ENCODE measurements around the gene ALG12. TPM values are rescaled to one million over a fixed set of nuclear protein-coding genes. Genes with fewer than 3 reads are reported as not detected.
A peak's percentile ranks its signal among the peaks of the same experiment; 100 is the strongest.

The ALG12 gene
- total RNA-seq, 1 donor from 2014 or later, result 26.2 TPM

GRCh38 chr22:49884503-49885260 is 33.6 kb downstream of the ALG12 start:
- no peak overlapping the region for H3K4me2 ChIP-seq (ENCODE audit: low read length)
- Mint-ChIP-seq H3K36me3 (ENCODE audit: low read depth, unreplicated experiment) (peaks cover 52% of the 10 kb centered on the region), H3K4me3 (ENCODE audit: unreplicated experiment) (no peak overlapping the region), H3K27me3 (ENCODE audit: low read depth, unreplicated experiment) (no peaks in the 10 kb centered on the region), H3K4me1 (ENCODE audit: low read depth, unreplicated experiment) (peaks cover 18% of the 10 kb centered on the region), H3K9me3 (ENCODE audit: unreplicated experiment) (peaks cover 4% of the 10 kb centered on the region), H3K27ac (ENCODE audit: unreplicated experiment) (peak overlapping the region; percentile 27)
- H3K27me3 ChIP-seq (ENCODE audit: insufficient read depth, low read length), result no peaks in the 10 kb centered on the region
- H3K9me3 ChIP-seq (ENCODE audit: insufficient read depth, low read depth, low read length), result no peaks in the 10 kb centered on the region
- H3K79me2 ChIP-seq (ENCODE audit: insufficient read depth, low read length), result peaks cover 98% of the 10 kb centered on the region
- no peak overlapping the region for H2AFZ ChIP-seq (ENCODE audit: low read depth, low read length)
- H3K4me3 ChIP-seq (ENCODE audit: insufficient read depth, low read depth, low read length), result no peak overlapping the region
- H3K9ac ChIP-seq (ENCODE audit: low read length), result no peak overlapping the region
- peaks cover 9% of the 10 kb centered on the region for H3K36me3 ChIP-seq (ENCODE audit: insufficient read depth, low read length)
- no peak for DNase-seq (ENCODE audit: low read depth)
- no peak overlapping the region for H3K27ac ChIP-seq (ENCODE audit: low read depth, low read length)
- no peak for TF ChIP-seq CTCF (IDR thresholded peaks at IDR 0.05; ENCODE audit: insufficient read depth, low read depth, low read length)
- TF ChIP-seq EZH2 (IDR thresholded peaks at IDR 0.05; ENCODE audit: insufficient read depth, low read length), result no peak
- FAIRE-seq, result no peak
- peaks cover 16% of the 10 kb centered on the region for H3K4me1 ChIP-seq (ENCODE audit: insufficient read depth, low read length)
- H4K20me1 ChIP-seq (ENCODE audit: insufficient read depth, low read length), result peaks cover 93% of the 10 kb centered on the region

GRCh38 chr22:49884075-49884474 is 34.2 kb downstream of the ALG12 start:
- no peak overlapping the region for H3K4me3 Mint-ChIP-seq (ENCODE audit: unreplicated experiment)
- H3K4me1 Mint-ChIP-seq (ENCODE audit: low read depth, unreplicated experiment), result peaks cover 18% of the 10 kb centered on the region
- Histone ChIP-seq H3K36me3 (ENCODE audit: insufficient read depth, low read length) (peaks cover 9% of the 10 kb centered on the region), H3K79me2 (ENCODE audit: insufficient read depth, low read length) (peaks cover 97% of the 10 kb centered on the region), H3K27ac (ENCODE audit: low read depth, low read length) (no peak overlapping the region), H3K4me2 (ENCODE audit: low read length) (no peak overlapping the region), H3K9me3 (ENCODE audit: insufficient read depth, low read depth, low read length) (no peaks in the 10 kb centered on the region), H3K9ac (ENCODE audit: low read length) (no peak overlapping the region), H4K20me1 (ENCODE audit: insufficient read depth, low read length) (peaks cover 90% of the 10 kb centered on the region), H2AFZ (ENCODE audit: low read depth, low read length) (no peak overlapping the region), H3K4me3 (ENCODE audit: insufficient read depth, low read depth, low read length) (no peak overlapping the region), H3K27me3 (ENCODE audit: insufficient read depth, low read length) (no peaks in the 10 kb centered on the region), H3K4me1 (ENCODE audit: insufficient read depth, low read length) (peaks cover 16% of the 10 kb centered on the region)
- H3K36me3 Mint-ChIP-seq (ENCODE audit: low read depth, unreplicated experiment), result peaks cover 46% of the 10 kb centered on the region
- peak overlapping the region; percentile 27 for H3K27ac Mint-ChIP-seq (ENCODE audit: unreplicated experiment)
- peaks cover 4% of the 10 kb centered on the region for H3K9me3 Mint-ChIP-seq (ENCODE audit: unreplicated experiment)
- no peak for DNase-seq (ENCODE audit: low read depth)
- no peaks in the 10 kb centered on the region for H3K27me3 Mint-ChIP-seq (ENCODE audit: low read depth, unreplicated experiment)
- no peak for FAIRE-seq
- TF ChIP-seq EZH2 (IDR thresholded peaks at IDR 0.05; ENCODE audit: insufficient read depth, low read length), result no peak

GRCh38 chr22:49883294-49883640 is 35.0 kb downstream of the ALG12 start:
- Histone ChIP-seq H3K9me3 (ENCODE audit: insufficient read depth, low read depth, low read length) (no peaks in the 10 kb centered on the region), H3K27me3 (ENCODE audit: insufficient read depth, low read length) (no peaks in the 10 kb centered on the region), H3K4me1 (ENCODE audit: insufficient read depth, low read length) (peaks cover 16% of the 10 kb centered on the region), H3K4me3 (ENCODE audit: insufficient read depth, low read depth, low read length) (no peak overlapping the region), H4K20me1 (ENCODE audit: insufficient read depth, low read length) (peaks cover 82% of the 10 kb centered on the region), H2AFZ (ENCODE audit: low read depth, low read length) (no peak overlapping the region), H3K4me2 (ENCODE audit: low read length) (no peak overlapping the region), H3K9ac (ENCODE audit: low read length) (no peak overlapping the region), H3K27ac (ENCODE audit: low read depth, low read length) (no peak overlapping the region), H3K79me2 (ENCODE audit: insufficient read depth, low read length) (peaks cover 95% of the 10 kb centered on the region), H3K36me3 (ENCODE audit: insufficient read depth, low read length) (peaks cover 9% of the 10 kb centered on the region)
- no peak overlapping the region for H3K4me3 Mint-ChIP-seq (ENCODE audit: unreplicated experiment)
- H3K36me3 Mint-ChIP-seq (ENCODE audit: low read depth, unreplicated experiment), result peaks cover 45% of the 10 kb centered on the region
- H3K4me1 Mint-ChIP-seq (ENCODE audit: low read depth, unreplicated experiment), result peaks cover 18% of the 10 kb centered on the region
- peaks cover 4% of the 10 kb centered on the region for H3K9me3 Mint-ChIP-seq (ENCODE audit: unreplicated experiment)
- H3K27ac Mint-ChIP-seq (ENCODE audit: unreplicated experiment), result no peak overlapping the region
- FAIRE-seq, result no peak
- H3K27me3 Mint-ChIP-seq (ENCODE audit: low read depth, unreplicated experiment), result no peaks in the 10 kb centered on the region
- TF ChIP-seq EZH2 (IDR thresholded peaks at IDR 0.05; ENCODE audit: insufficient read depth, low read length) (no peak), CTCF (IDR thresholded peaks at IDR 0.05; ENCODE audit: insufficient read depth, low read depth, low read length) (no peak)
- peak; percentile 24 for DNase-seq (ENCODE audit: low read depth)
